ENCODE data around the gene TEX101. TPM values are rescaled to one million over a fixed set of nuclear protein-coding genes. Genes with fewer than 3 reads are reported as not detected.
A peak's percentile ranks its signal among the peaks of the same experiment; 100 is the strongest.
"Not testable (repeated sequence)": the region's sequence is repeated elsewhere in the genome, so short reads cannot be mapped to it uniquely, and the experiment has no call there.

TEX101 gene, protein sequence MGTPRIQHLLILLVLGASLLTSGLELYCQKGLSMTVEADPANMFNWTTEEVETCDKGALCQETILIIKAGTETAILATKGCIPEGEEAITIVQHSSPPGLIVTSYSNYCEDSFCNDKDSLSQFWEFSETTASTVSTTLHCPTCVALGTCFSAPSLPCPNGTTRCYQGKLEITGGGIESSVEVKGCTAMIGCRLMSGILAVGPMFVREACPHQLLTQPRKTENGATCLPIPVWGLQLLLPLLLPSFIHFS
- total RNA-seq (not detected in 2 replicates), polyA plus RNA-seq (not detected in 2 replicates)

- TF ChIP-seq CTCF (IDR thresholded peaks at IDR 0.05; ENCODE audit: low read depth, low read length) = no peak
- H3K36me3 ChIP-seq = no peaks in the 10 kb centered on the region
Observed at GRCh38 chr19:43414554-43414953, at the start of gene TEX101. TSS of gene TEX101 (plus strand) at chr19:43414890. CDS start at chr19:43415920, 1,030 bp downstream.

DNA sequence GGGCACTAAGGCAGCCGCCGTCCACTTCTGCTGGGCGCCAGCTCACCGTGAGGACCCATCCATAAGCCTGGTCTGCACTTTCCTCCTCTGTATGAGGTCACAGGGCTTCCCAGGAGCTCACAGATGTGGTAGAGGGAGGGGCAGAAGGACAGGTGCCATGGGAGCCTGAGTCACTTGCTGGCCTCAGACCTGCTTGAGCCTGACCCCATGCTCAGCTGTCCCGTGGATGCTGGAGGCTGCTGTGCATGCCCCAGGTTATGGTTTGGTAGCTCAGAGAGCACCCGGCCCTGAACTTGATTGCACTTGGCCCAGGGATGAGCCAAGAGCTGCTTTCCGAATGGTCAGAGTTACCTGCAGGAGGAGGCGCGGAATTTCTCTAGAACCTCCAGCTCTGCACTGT lies 49.0 kb upstream of the TEX101 start:
- H3K27me3 ChIP-seq; H3K36me3 ChIP-seq; H3K4me1 ChIP-seq (ENCODE audit: low read depth); H3K4me3 ChIP-seq; DNase-seq (ENCODE audit: low read depth in 1 of 2, low spot score in 1 of 2); H3K27ac ChIP-seq; H3K9me3 ChIP-seq (ENCODE audit: low read depth): not testable (repeated sequence)

More at GRCh38 chr19:43414554-43414953, at the start of gene TEX101:
- no peak within 1 kb of the TSS for H3K27ac ChIP-seq
- no peaks in the 10 kb centered on the region for H3K4me1 ChIP-seq (ENCODE audit: low read depth)
- DNase-seq (ENCODE audit: low read depth in 1 of 2, low spot score in 1 of 2) = no peak
- H3K4me3 ChIP-seq = no peak within 1 kb of the TSS
- no peaks in the 10 kb centered on the region for H3K9me3 ChIP-seq (ENCODE audit: low read depth)
- H3K27me3 ChIP-seq = no peaks in the 10 kb centered on the region

- H3K4me1 ChIP-seq (ENCODE audit: low read depth) = no peaks in the 10 kb centered on the region
- no peaks in the 10 kb centered on the region for H3K36me3 ChIP-seq
- H3K4me3 ChIP-seq = no peak overlapping the region
- no peak for TF ChIP-seq CTCF (IDR thresholded peaks at IDR 0.05; ENCODE audit: low read depth, low read length)
- no peaks in the 10 kb centered on the region for H3K27me3 ChIP-seq
- no peak for DNase-seq (ENCODE audit: low read depth in 1 of 2, low spot score in 1 of 2)
- no peak overlapping the region for H3K27ac ChIP-seq
- H3K9me3 ChIP-seq (ENCODE audit: low read depth) = no peaks in the 10 kb centered on the region
Observed at GRCh38 chr19:43367822-43368221, 46.9 kb upstream of the TEX101 start.

DNA sequence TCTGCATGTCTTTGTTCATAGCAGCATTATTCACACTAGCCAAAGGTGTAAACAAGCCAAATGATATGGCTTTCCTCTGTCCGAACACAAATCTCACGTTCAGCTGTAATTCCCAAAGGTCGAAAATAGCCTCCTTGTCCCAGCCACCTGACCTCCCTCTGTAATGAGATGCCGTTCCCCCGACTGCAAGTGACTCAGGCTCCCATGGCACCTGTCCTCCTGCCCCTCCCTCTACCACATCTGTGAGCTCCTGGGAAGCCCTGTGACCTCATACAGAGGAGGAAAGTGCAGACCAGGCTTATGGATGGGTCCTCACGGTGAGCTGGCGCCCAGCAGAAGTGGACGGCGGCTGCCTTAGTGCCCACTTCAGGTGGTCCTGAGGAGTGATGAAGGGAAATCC lies 45.8 kb upstream of the TEX101 start:
- H3K9me3 ChIP-seq (ENCODE audit: low read depth); H3K27me3 ChIP-seq; DNase-seq (ENCODE audit: low read depth in 1 of 2, low spot score in 1 of 2); H3K27ac ChIP-seq; H3K36me3 ChIP-seq; H3K4me3 ChIP-seq; H3K4me1 ChIP-seq (ENCODE audit: low read depth): not testable (repeated sequence)

- Histone ChIP-seq H3K9me3 (ENCODE audit: low read depth) (no peaks in the 10 kb centered on the region), H3K4me1 (ENCODE audit: low read depth) (no peaks in the 10 kb centered on the region), H3K4me3 (no peak overlapping the region), H3K27me3 (no peaks in the 10 kb centered on the region), H3K36me3 (no peaks in the 10 kb centered on the region), H3K27ac (no peak overlapping the region)
- no peak for TF ChIP-seq CTCF (IDR thresholded peaks at IDR 0.05; ENCODE audit: low read depth, low read length)
- no peak for DNase-seq (ENCODE audit: low read depth in 1 of 2, low spot score in 1 of 2)
Observed at GRCh38 chr19:43371909-43372308, 42.8 kb upstream of the TEX101 start.

DNA sequence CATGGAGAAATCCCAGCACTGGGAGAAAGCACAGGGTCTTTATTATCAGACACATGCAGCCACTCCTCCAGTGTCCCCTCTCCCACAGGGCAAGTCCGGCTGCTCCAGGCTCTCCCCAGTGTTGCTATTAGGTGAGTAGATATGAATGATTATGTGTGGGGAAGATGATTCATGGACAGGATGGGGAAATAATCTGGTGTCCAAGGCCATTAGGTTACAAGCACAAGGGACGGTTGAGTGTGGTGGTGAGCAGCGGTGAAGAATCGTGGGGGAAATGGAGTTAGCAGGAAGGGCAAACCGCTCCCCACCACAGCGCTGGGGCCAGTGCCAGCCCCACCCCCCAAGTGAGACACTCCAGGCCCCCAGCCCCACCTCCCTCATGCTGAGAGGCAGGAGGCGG lies 42.2 kb upstream of the TEX101 start:
- Histone ChIP-seq H3K27ac (no peak overlapping the region), H3K27me3 (no peaks in the 10 kb centered on the region), H3K9me3 (ENCODE audit: low read depth) (no peaks in the 10 kb centered on the region), H3K4me3 (no peak overlapping the region), H3K4me1 (ENCODE audit: low read depth) (no peaks in the 10 kb centered on the region), H3K36me3 (no peaks in the 10 kb centered on the region)
- peak in 1 of 2 donors; percentile 6 for DNase-seq (ENCODE audit: low read depth in 1 of 2, low spot score in 1 of 2)
- no peak for TF ChIP-seq CTCF (IDR thresholded peaks at IDR 0.05; ENCODE audit: low read depth, low read length)

- DNase-seq (ENCODE audit: low read depth in 1 of 2, low spot score in 1 of 2) = not testable (repeated sequence)
Observed at GRCh38 chr19:43377624-43378023, 37.1 kb upstream of the TEX101 start.

More at GRCh38 chr19:43377624-43378023, 37.1 kb upstream of the TEX101 start:
- H3K4me3 ChIP-seq; H3K27me3 ChIP-seq; H3K9me3 ChIP-seq (ENCODE audit: low read depth); H3K27ac ChIP-seq; H3K36me3 ChIP-seq; H3K4me1 ChIP-seq (ENCODE audit: low read depth): not testable (repeated sequence)
